ENCODE data around the gene SFMBT2.
A peak's percentile ranks its signal among the peaks of the same experiment; 100 is the strongest.

SFMBT2 gene

DNA sequence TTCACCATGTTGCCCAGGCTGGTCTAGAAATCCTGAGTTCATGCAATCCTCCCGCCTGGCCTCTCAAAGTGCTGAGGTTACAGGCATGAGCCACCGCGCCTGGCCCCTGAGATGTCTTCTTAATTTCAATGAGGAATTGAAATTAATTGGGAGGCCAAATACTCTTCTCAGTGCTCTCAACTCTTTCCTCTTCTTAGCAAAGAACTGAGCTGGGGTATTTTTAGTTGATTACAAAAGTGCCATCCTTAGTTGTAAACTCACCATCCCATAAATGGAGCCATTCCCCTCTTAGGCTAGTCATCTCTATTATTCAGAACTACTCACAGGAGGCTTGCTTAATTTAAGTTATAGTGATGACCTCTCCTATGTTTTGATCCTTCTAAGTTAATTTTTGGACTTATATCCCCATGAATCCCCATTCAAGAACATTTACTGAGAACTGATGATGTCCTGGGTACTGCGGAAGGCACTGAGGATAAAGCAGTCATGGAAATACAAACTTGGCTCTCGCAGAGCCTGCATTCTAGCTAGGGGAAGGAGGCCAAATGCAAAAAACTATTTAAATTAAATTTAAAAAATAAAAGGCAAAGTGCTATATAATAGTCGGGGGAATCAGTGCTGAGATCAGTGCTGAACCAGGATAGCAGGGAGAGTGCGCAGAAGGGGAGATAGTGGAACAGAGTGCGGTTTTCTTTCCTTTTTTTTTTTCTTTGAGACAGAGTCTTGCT, 145.3 kb downstream of the SFMBT2 start:
- no peak for DNase-seq (ENCODE audit: low read depth, low spot score)
- in situ Hi-C loops (cut with HindIII; ENCODE audit: low sequenced_read_pairs): loop anchor here (10.0 kb wide), 1 partner anchor 139 kb away; no protein-coding TSS in a partner anchor
- H3K4me3 ChIP-seq (ENCODE audit: low read depth, low read length): no peak overlapping the region
- TF ChIP-seq, protein P1, sequence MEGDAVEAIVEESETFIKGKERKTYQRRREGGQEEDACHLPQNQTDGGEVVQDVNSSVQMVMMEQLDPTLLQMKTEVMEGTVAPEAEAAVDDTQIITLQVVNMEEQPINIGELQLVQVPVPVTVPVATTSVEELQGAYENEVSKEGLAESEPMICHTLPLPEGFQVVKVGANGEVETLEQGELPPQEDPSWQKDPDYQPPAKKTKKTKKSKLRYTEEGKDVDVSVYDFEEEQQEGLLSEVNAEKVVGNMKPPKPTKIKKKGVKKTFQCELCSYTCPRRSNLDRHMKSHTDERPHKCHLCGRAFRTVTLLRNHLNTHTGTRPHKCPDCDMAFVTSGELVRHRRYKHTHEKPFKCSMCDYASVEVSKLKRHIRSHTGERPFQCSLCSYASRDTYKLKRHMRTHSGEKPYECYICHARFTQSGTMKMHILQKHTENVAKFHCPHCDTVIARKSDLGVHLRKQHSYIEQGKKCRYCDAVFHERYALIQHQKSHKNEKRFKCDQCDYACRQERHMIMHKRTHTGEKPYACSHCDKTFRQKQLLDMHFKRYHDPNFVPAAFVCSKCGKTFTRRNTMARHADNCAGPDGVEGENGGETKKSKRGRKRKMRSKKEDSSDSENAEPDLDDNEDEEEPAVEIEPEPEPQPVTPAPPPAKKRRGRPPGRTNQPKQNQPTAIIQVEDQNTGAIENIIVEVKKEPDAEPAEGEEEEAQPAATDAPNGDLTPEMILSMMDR (IDR thresholded peaks at IDR 0.05; ENCODE audit: low read depth, low read length): no peak

DNA sequence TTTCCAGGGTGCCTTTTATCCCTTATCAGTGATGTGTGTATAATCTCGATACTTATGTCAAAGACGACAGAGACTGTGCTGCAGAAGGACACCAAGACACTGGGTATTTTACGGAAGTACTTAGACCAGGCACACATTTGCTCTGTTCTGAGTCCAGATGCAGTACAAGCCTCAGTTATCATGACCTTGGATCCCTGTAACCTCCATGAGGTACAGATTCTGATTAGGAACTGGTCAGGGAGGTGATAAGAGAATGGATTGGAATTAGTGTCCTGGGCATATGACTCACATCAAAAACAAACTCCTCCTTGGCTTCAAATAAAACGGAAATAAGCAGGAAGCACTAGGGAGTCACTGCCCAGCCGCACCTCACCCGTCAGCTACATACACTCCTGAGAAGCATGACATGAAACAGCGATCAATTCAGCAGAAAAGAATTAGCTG, 146.5 kb downstream of the SFMBT2 start:
- TF ChIP-seq, protein P1 (IDR thresholded peaks at IDR 0.05; ENCODE audit: low read depth, low read length): no peak
- peak; percentile 54 for DNase-seq (ENCODE audit: low read depth, low spot score)
- H3K4me3 ChIP-seq (ENCODE audit: low read depth, low read length): no peak overlapping the region
- in situ Hi-C loops (cut with HindIII; ENCODE audit: low sequenced_read_pairs): loop anchor here (10.0 kb wide), 1 partner anchor 140 kb away; no protein-coding TSS in a partner anchor

DNA sequence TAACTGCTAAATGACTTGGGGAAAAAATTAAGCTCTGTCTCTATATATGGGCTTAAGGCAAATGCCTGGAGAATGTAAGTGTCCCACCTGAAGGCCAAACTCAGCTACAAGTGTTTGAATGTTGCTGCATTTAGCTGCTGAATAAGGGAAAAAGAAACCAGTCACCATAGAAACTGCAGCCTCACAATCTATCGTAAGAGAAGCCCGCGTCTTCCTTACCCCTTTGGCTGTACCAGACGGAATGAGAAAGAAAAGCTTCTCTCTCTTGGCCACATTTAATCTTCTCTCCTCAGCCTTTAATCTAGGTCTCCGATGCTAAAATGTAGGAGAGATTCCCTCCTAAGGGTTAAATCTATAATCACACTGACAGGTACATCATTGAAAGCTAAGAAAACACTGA, 147.2 kb downstream of the SFMBT2 start:
- in situ Hi-C loops (cut with HindIII; ENCODE audit: low sequenced_read_pairs): loop anchor here (10.0 kb wide), 1 partner anchor 141 kb away; no protein-coding TSS in a partner anchor
- DNase-seq (ENCODE audit: low read depth, low spot score): no peak
- TF ChIP-seq, protein P1 (IDR thresholded peaks at IDR 0.05; ENCODE audit: low read depth, low read length): no peak
- no peak overlapping the region for H3K4me3 ChIP-seq (ENCODE audit: low read depth, low read length)

DNA sequence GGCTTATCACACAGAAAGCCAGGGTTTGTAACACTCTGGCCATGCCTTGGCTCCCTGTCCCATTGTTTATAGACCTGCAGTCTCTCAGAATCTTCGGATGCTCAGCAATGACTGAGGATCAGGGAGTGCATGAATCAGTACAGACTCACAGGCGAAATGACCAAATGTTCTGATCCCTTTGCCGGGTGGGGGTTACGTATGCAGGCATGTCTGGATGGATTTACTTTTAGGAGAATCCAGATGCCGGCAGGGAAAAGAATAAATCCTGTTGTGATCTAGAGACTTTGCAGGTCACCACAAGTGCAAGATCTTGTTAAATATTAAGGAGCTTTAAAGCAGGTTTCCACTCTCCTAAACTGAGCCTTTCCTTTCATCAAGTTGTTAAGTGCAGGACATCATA, 149.5 kb downstream of the SFMBT2 start:
- TF ChIP-seq, protein P1 (IDR thresholded peaks at IDR 0.05; ENCODE audit: low read depth, low read length): no peak
- peak; percentile 47 for DNase-seq (ENCODE audit: low read depth, low spot score)
- in situ Hi-C loops (cut with HindIII; ENCODE audit: low sequenced_read_pairs): loop anchor here (10.0 kb wide), 1 partner anchor 143 kb away; no protein-coding TSS in a partner anchor
- no peak overlapping the region for H3K4me3 ChIP-seq (ENCODE audit: low read depth, low read length)

DNA sequence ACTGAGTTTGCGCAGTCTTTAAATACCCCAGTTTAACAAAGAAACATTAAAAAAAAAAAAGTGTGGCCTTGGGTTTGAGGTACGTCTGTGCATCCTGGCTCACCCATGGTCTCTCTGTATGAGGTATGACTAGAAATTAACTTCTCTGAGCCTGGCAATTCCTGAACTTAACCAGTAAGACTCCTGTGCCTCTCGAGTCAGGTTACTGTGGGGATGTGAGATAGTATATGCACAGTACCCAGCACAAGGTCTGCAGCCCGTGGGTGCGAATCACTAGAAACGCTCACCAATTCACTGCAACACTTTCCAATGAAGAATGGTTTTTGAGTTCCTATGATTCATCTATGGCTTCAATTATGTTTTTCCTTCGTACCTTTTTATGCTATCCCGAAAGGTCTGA, 149.9 kb downstream of the SFMBT2 start:
- no peak for DNase-seq (ENCODE audit: low read depth, low spot score)
- in situ Hi-C loops (cut with HindIII; ENCODE audit: low sequenced_read_pairs): loop anchor here (10.0 kb wide), 1 partner anchor 144 kb away; no protein-coding TSS in a partner anchor
- TF ChIP-seq, protein P1 (IDR thresholded peaks at IDR 0.05; ENCODE audit: low read depth, low read length): no peak
- H3K4me3 ChIP-seq (ENCODE audit: low read depth, low read length): no peak overlapping the region

DNA sequence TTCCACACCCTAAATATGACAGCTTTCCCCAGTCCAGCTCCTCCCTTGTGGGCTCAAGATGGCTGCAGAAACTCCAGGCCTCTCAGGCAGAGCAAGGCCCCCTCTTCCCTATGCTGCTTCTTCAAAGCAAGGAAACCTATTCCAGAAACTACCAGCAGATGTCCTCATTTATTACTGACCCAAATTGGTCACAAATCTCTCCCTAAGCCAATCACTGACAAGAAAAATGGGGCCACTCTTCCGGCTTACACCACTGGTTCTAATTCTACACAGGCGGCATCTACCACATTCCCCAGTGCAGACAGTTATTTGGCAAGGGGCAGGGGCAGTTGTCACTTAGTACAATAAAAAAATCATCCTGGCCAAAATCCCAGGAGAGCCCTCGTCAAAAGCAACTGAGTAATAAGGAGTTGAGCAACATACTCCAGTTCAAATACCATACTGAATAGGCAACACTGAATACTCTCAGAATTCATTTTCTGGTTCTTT, 150.4 kb downstream of the SFMBT2 start:
- TF ChIP-seq, protein P1 (IDR thresholded peaks at IDR 0.05; ENCODE audit: low read depth, low read length): peak; percentile 71
- peak; percentile 93 for DNase-seq (ENCODE audit: low read depth, low spot score)
- in situ Hi-C loops (cut with HindIII; ENCODE audit: low sequenced_read_pairs): loop anchor here (10.0 kb wide), 1 partner anchor 144 kb away; no protein-coding TSS in a partner anchor
- no peak overlapping the region for H3K4me3 ChIP-seq (ENCODE audit: low read depth, low read length)
